Activated gamma-delta T cell treated with anti-CD3 and anti-CD28 coated beads, Interleukin-2, amount 50 U/mL, for 16 hours (primary cell): Measurements from ENCODE around the gene GAS7.
"Not testable (repeated sequence)": the region's sequence is repeated elsewhere in the genome, so short reads cannot be mapped to it uniquely, and the experiment has no call there.

Experiments used
- DNase-seq: peaks from one replicate; pipeline ENCODE4 v3.0.0-alpha.2; 2020; ENCODE audit warnings: low read depth

Gene GAS7

GRCh38 chr17:10021272-10021984 lies 177.0 kb downstream of the GAS7 start:
- no peak for DNase-seq

DNA sequence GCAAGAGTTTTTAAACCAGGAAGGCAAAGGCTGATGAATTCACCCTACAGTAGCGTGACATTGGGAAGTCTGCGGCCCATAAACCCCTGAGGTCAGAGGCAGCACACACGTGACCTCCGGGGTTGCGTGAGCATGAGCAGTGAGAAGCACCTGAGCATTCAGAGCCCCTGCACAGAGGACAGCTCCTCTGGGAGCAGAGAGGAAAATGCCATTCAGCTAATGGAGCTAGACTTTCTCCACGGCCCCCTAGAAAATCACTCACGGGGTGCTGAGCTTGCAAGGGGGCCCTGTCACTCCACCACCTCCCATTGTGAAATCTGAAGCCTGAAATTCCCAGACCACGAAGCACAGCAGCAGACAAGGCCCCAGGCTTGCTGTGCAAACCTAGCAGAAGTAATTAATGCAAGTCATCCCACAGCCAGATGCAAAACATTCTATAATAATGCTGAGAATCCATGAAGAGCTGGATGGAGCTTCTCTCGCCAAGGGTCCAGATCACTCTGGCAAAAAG lies 178.4 kb downstream of the GAS7 start:
- DNase-seq, result no peak

DNA sequence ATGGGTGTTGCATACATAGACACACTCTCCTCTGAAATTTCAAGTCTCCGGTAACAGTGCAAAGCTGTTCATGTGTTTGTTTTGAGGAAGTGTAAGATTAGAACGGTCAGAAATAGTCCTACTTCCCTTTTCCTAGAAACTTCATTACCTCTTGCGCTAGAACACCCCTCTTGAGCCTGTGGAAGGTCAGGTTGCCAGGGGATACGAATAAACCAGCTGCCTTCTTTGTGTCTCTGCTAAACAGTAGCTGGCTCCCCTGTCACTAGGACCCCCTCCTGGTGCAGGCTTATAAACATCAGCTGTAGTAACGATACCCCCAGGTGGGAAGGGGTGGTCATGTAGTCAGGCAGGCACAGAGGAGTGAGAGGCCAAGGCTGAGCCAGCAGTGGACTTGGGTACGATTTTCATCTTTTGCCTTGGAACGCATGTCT lies 179.9 kb downstream of the GAS7 start:
- no peak for DNase-seq

- DNase-seq, result not testable (repeated sequence)
Observed at GRCh38 chr17:10016958-10017570, 181.3 kb downstream of the GAS7 start.

GRCh38 chr17:10013365-10014112 lies 184.9 kb downstream of the GAS7 start:
- DNase-seq, result no peak

DNA sequence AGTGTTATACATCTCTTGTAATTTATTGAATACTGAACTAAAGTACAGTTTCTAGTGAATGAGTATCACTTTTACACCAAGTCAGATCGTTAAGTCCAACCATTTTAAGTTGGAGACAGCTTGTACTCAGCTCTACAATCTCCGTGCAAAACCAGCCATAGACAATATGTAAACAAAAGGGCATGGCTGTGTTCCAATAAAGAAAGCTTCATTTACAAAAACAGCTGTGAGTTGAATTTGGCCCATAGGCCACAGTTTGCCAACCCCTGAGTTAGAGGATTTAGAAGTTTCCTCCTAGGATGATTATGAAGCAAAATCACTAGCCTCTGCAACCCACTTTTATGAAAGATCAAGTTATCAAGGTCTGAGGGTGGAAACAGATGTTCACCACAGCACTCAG lies 187.7 kb downstream of the GAS7 start:
- DNase-seq, result no peak

GRCh38 chr17:10003705-10004104 lies 194.7 kb downstream of the GAS7 start:
- no peak for DNase-seq

GRCh38 chr17:10002567-10003360 lies 195.6 kb downstream of the GAS7 start:
- DNase-seq, result not testable (repeated sequence)

DNA sequence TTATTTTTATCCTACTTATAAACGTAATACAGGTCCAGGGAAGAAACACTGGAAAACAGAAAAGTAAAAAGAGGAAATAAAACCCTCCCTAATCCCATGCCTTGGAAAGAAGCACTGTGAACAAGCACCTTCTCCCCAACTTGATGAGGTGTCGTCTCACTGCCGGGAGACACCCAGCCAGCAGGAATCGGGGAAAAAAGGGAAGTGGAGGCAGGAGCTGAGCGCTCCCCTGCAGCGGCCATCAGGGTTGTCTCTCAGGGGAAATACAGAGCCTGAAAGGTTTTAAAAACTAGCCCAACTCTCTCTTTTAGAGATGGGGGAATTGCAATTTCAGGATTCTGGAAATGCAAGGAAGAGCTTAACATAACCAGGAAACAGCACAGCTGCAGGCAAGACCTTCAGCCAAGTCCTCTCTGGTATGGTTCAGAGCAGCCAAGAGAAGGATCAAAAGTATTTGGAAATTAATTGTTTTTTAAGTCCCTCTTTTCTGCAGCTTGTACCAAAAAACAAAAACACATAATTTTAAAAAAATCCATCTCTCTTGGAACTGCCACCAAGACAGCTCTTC lies 197.0 kb downstream of the GAS7 start:
- DNase-seq, result no peak

DNA sequence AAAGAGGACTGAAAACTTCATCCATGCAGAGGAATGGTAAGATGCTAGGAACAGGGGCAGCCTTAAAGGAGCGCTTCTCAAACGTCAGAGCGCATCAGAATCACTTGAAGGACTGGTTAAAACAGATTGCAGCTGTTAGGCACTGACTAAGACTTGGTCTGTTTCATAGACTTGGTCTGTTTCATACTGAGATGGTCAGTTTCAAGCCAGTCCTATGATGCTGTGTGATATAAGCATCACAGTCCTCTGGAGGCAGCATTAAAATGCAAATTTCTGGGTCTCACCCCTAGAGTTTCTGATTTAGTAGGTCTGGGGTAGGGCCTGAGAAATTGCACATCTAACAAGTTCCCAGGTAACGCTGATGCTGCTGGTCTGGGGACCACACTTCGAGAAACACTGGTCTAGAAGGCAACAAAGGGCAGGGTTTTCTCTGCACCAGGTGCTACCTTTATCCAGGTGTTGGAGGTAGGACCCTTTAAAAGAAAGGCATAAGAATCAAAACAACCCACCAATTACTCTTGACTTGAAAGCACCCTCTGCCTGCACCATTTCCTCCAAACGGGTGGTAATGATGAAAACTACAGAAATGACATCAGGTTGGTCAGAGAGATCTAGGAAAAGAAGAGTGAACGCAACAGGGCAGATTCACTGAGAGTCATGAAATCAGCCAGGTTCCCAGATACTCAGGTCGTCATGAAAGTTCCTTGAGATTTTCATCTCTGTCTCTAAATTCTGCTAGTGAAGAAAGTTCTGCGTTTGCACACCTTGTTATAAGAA lies 198.3 kb downstream of the GAS7 start:
- no peak for DNase-seq

- no peak for DNase-seq
Observed at GRCh38 chr17:9998060-9998459, 200.3 kb downstream of the GAS7 start.

- DNase-seq, result no peak
Observed at GRCh38 chr17:9994761-9995160, 203.6 kb downstream of the GAS7 start.

GRCh38 chr17:9991796-9992195 lies 206.6 kb downstream of the GAS7 start:
- DNase-seq, result no peak

DNA sequence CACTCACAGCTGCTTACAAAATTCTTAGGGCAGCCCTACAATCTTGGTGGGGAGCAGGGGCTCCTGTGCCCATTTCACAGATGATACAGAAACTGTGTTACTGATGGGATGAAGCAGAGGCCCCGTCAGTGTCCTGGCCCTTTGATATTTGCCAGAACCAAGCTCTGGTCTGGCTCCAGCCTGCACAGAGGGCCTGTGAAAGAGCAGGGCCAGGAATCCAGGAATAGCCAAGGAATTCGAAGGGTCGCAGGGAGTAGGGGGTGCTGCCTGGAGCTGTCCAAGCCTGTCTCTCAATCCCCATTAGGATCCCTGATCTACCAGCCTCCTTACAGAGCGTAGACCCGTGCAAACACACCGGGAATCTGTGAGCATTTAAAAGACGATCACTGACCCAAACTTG lies 207.1 kb downstream of the GAS7 start:
- DNase-seq, result no peak

GRCh38 chr17:9987779-9988585 lies 210.4 kb downstream of the GAS7 start:
- DNase-seq, result peak; percentile 9

DNA sequence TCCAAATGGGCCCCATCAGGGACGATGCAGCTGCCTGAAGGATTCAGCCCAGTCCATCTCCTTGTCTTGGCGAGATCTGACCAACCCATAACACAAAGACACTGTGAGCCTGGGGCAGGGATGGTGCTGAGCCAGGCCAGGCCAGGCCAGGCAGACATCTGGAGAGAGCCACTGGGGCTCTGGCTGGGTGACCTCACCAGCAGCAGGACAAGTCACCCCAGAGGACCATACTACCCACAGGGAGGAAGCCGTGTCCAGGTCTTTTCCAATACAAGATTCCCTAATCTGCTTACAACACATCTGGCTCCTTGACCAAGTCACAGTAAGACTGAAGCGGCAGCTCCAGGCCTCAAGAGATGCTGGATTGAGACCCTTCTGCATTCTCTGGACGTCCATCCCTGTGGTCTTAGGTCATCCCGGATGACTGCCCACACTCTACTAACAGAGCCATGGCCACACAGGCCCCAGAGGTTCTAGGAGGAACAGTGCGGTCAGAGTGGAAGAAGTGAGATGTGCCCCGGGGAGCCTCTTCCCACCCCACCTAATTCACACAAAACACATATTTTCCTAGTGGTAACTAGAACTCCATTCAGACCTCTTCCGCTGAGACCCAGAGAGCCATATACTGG lies 211.5 kb downstream of the GAS7 start:
- DNase-seq, result no peak

- no peak for DNase-seq
Observed at GRCh38 chr17:9985646-9986045, 212.8 kb downstream of the GAS7 start.

GRCh38 chr17:9984768-9985167 lies 213.6 kb downstream of the GAS7 start:
- DNase-seq, result no peak

GRCh38 chr17:9982159-9982558 lies 216.2 kb downstream of the GAS7 start:
- DNase-seq, result no peak
